HG02973 (cell line): ENCODE results near the gene DUSP7.

ENCODE experiments used
- ATAC-seq: cut with Tn5 transposase; IDR thresholded peaks from one replicate; pipeline ENCODE4 v1.9.1; 2021; ENCODE audit warnings: moderate library complexity; ENCODE audit not compliant: unreplicated experiment

DUSP7 gene

GRCh38 chr3:52029535-52029934 is 26.8 kb downstream of the DUSP7 start:
- ATAC-seq: no peak

- no peak for ATAC-seq
Measured at GRCh38 chr3:52029053-52029452, 27.3 kb downstream of the DUSP7 start.

- no peak for ATAC-seq
Measured at GRCh38 chr3:52028572-52028971, 27.8 kb downstream of the DUSP7 start.

- ATAC-seq: no peak
Measured at GRCh38 chr3:52026041-52026440, 30.3 kb downstream of the DUSP7 start.

- no peak for ATAC-seq
Measured at GRCh38 chr3:52025453-52025852, 30.9 kb downstream of the DUSP7 start.

GRCh38 chr3:52024765-52025452 is 31.5 kb downstream of the DUSP7 start:
- no peak for ATAC-seq

GRCh38 chr3:52023860-52024764 is 32.3 kb downstream of the DUSP7 start:
- no peak for ATAC-seq

- no peak for ATAC-seq
Measured at GRCh38 chr3:52023101-52023770, 33.1 kb downstream of the DUSP7 start.

GRCh38 chr3:52022323-52023100 is 33.9 kb downstream of the DUSP7 start:
- ATAC-seq: no peak

GRCh38 chr3:52021489-52022268 is 34.7 kb downstream of the DUSP7 start:
- no peak for ATAC-seq

GRCh38 chr3:52020796-52021195 is 35.6 kb downstream of the DUSP7 start:
- no peak for ATAC-seq

- no peak for ATAC-seq
Measured at GRCh38 chr3:52019352-52020080, 36.9 kb downstream of the DUSP7 start.

- no peak for ATAC-seq
Measured at GRCh38 chr3:52018319-52019000, 37.9 kb downstream of the DUSP7 start.

GRCh38 chr3:52017586-52017985 is 38.8 kb downstream of the DUSP7 start:
- no peak for ATAC-seq

- no peak for ATAC-seq
Measured at GRCh38 chr3:52015438-52016228, 40.7 kb downstream of the DUSP7 start.

- no peak for ATAC-seq
Measured at GRCh38 chr3:52014613-52015012, 41.8 kb downstream of the DUSP7 start.

- no peak for ATAC-seq
Measured at GRCh38 chr3:52013802-52014598, 42.4 kb downstream of the DUSP7 start.
